ENCODE measurements around the gene RAD51AP2. TPM values are rescaled to one million over a fixed set of nuclear protein-coding genes. Genes with fewer than 3 reads are reported as not detected.

Gene RAD51AP2
- polyA plus RNA-seq, 3 donors, result not detected

GRCh38 chr2:17529771-17530170 lies 11.5 kb upstream of the RAD51AP2 start:
- H3K27me3 Mint-ChIP-seq (ENCODE audit: low read depth in 3 of 3), result peaks cover 0 to 12% (median 3%) of the 10 kb centered on the region in 3 donors
- H3K4me3 ChIP-seq (replicated peaks in 1 of 3; ENCODE audit: low read depth in 2 of 3, low read length in 3 of 3), result no peak overlapping the region
- H3K27ac ChIP-seq (ENCODE audit: low read depth in 1 of 2, low read length in 2 of 2), result no peak overlapping the region
- no peaks in the 10 kb centered on the region for H3K9me3 ChIP-seq (replicated peaks in 1 of 2; ENCODE audit: control insufficient read depth in 1 of 2, insufficient read depth in 1 of 2, low read length in 2 of 2)
- H3K27ac Mint-ChIP-seq, result no peak overlapping the region
- no peaks in the 10 kb centered on the region for H3K4me1 Mint-ChIP-seq
- no peaks in the 10 kb centered on the region for H4K20me1 ChIP-seq (ENCODE audit: insufficient read depth, low read length)
- no peak overlapping the region for H3K4me3 Mint-ChIP-seq
- H3K36me3 ChIP-seq (replicated peaks in 1 of 2; ENCODE audit: control insufficient read depth in 1 of 2, insufficient read depth in 2 of 2, low read length in 2 of 2), result no peaks in the 10 kb centered on the region
- H3K27me3 ChIP-seq (ENCODE audit: control insufficient read depth in 2 of 2, insufficient read depth in 2 of 2, low read length in 2 of 2), result no peaks in the 10 kb centered on the region
- H3K9ac ChIP-seq (ENCODE audit: insufficient read depth, low read length, poor library complexity, severe bottlenecking), result no peak overlapping the region
- H2AFZ ChIP-seq (ENCODE audit: insufficient read depth, low read depth, low read length, poor library complexity, severe bottlenecking), result no peak overlapping the region
- TF ChIP-seq CTCF (IDR thresholded peaks at IDR 0.05), result no peak
- H3K79me2 ChIP-seq (ENCODE audit: insufficient read depth, low read length), result no peaks in the 10 kb centered on the region
- 100% methylated on average over 1 of the region's 2 CpGs for WGBS (ENCODE audit: insufficient coverage)
- H3K4me2 ChIP-seq (replicated peaks; ENCODE audit: extremely low read depth, low read length, poor library complexity, severe bottlenecking), result no peak overlapping the region
- no peaks in the 10 kb centered on the region for H3K36me3 Mint-ChIP-seq
- DNase-seq, result no peak
- no peaks in the 10 kb centered on the region for H3K9me3 Mint-ChIP-seq
- H3K4me1 ChIP-seq (ENCODE audit: control insufficient read depth in 1 of 2, insufficient read depth in 2 of 2, low read length in 2 of 2), result no peaks in the 10 kb centered on the region
- intact Hi-C loops (cut with micrococcal nuclease), result no loop called here

GRCh38 chr2:17522303-17522702 lies 4.1 kb upstream of the RAD51AP2 start:
- Histone ChIP-seq H3K36me3 (replicated peaks in 1 of 2; ENCODE audit: control insufficient read depth in 1 of 2, insufficient read depth in 2 of 2, low read length in 2 of 2) (no peaks in the 10 kb centered on the region), H3K4me1 (ENCODE audit: control insufficient read depth in 1 of 2, insufficient read depth in 2 of 2, low read length in 2 of 2) (no peaks in the 10 kb centered on the region), H2AFZ (ENCODE audit: insufficient read depth, low read depth, low read length, poor library complexity, severe bottlenecking) (no peak overlapping the region), H3K4me2 (replicated peaks; ENCODE audit: extremely low read depth, low read length, poor library complexity, severe bottlenecking) (no peak overlapping the region), H4K20me1 (ENCODE audit: insufficient read depth, low read length) (no peaks in the 10 kb centered on the region), H3K9me3 (replicated peaks in 1 of 2; ENCODE audit: control insufficient read depth in 1 of 2, insufficient read depth in 1 of 2, low read length in 2 of 2) (no peaks in the 10 kb centered on the region), H3K4me3 (replicated peaks in 1 of 3; ENCODE audit: low read depth in 2 of 3, low read length in 3 of 3) (no peak overlapping the region), H3K79me2 (ENCODE audit: insufficient read depth, low read length) (no peaks in the 10 kb centered on the region), H3K27ac (ENCODE audit: low read depth in 1 of 2, low read length in 2 of 2) (no peak overlapping the region), H3K9ac (ENCODE audit: insufficient read depth, low read length, poor library complexity, severe bottlenecking) (no peak overlapping the region), H3K27me3 (ENCODE audit: control insufficient read depth in 2 of 2, insufficient read depth in 2 of 2, low read length in 2 of 2) (peaks cover 20 to 34% of the 10 kb centered on the region in 2 donors)
- no peak for DNase-seq
- Mint-ChIP-seq H3K27me3 (ENCODE audit: low read depth in 3 of 3) (peaks cover 21 to 35% (median 31%) of the 10 kb centered on the region in 3 donors), H3K4me1 (peaks cover 2% of the 10 kb centered on the region), H3K27ac (no peak overlapping the region), H3K4me3 (no peak overlapping the region), H3K9me3 (peaks cover 0 to 6% (median 0%) of the 10 kb centered on the region in 7 donors), H3K36me3 (no peaks in the 10 kb centered on the region)
- WGBS (ENCODE audit: insufficient coverage), result no CpG with 5 or more reads among the region's 6 CpGs
- no peak for TF ChIP-seq CTCF (IDR thresholded peaks at IDR 0.05)
- intact Hi-C loops (cut with micrococcal nuclease), result no loop called here

Measured in CD14-positive monocyte (primary cell).